Thyroid gland (tissue), 4 donors: Measurements from ENCODE around the gene PRX.

Source experiments
- CTCF ChIP-seq, 6 experiments: fragments of 200-600 bp in 3 of 6; fragments of 450-650 bp in 3 of 6; sonication (generic) in 3 of 6; IDR thresholded peaks; one replicate each; pipeline ENCODE4 v1.5.1; 2016 to 2019; ENCODE audit warnings: antibody characterized with exemption in 6 of 6, mild to moderate bottlenecking in 2 of 6, inconsistent platforms in 1 of 6, moderate library complexity in 1 of 6
- POLR2A ChIP-seq, 2 donors: fragments of 450-650 bp; IDR thresholded peaks; one replicate each; pipeline ENCODE4 v1.6.1; 2017; ENCODE audit warnings: antibody characterized with exemption in 2 of 2, mild to moderate bottlenecking in 2 of 2, moderate library complexity in 1 of 2

- TF ChIP-seq CTCF (IDR thresholded peaks at IDR 0.05) (no peak), POLR2A (IDR thresholded peaks at IDR 0.05) (no peak)
Observed at GRCh38 chr19:40410030-40410389, 3.2 kb downstream of the PRX start.
